ENCODE data around the gene FAM227B. TPM values are rescaled to one million over a fixed set of nuclear protein-coding genes. Genes with fewer than 3 reads are reported as not detected.
"Not testable (repeated sequence)": the region's sequence is repeated elsewhere in the genome, so short reads cannot be mapped to it uniquely, and the experiment has no call there.

FAM227B gene
- total RNA-seq, 1 donor from 2014 or later, result 2.6 TPM

- no peak for ATAC-seq
These were observed 127.8 kb downstream of the FAM227B start for GRCh38 chr15:49492830-49493229.

GRCh38 chr15:49492151-49492550, 128.5 kb downstream of the FAM227B start:
- no peak for ATAC-seq

DNA sequence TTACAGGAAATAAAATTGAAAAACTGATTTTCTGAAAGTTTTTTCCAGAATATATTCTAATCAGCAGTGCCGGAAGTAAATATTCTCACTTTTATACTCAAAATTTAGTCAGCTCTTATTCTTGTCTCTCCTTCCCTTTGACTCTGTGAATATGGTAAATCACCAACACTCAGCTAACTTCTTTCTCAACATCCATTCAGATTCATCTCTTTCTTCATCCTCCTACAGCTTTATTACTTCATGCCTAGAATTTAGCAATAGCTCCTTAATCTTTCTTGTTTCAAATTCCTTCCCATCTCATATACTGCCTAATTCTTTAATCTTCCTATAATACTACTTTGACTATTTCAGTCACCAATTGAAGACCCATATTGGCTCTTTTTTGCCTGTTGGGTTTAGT, 129.7 kb downstream of the FAM227B start:
- no peak for ATAC-seq

GRCh38 chr15:49485401-49485800, 135.2 kb downstream of the FAM227B start:
- ATAC-seq, result not testable (repeated sequence)

DNA sequence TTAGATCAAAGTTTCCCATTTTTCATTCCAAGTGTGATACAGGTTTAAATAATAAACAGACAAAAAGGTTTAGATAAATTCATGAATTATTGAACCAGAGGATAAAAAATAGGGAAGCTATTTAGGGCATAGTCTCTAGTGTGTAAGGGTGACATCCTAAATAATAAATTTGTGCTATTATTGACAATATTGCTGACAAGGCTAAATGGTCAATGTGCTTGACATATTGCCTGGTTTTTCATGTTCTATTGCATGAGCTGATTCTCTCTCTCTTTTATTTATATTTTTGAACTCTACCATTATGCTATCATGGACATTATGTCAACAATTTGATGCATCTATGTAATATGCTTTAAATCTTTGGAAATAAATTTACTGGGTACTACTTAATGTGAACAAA, 141.6 kb downstream of the FAM227B start:
- not testable (repeated sequence) for ATAC-seq

GRCh38 chr15:49478021-49478420, 142.6 kb downstream of the FAM227B start:
- ATAC-seq, result not testable (repeated sequence)

DNA sequence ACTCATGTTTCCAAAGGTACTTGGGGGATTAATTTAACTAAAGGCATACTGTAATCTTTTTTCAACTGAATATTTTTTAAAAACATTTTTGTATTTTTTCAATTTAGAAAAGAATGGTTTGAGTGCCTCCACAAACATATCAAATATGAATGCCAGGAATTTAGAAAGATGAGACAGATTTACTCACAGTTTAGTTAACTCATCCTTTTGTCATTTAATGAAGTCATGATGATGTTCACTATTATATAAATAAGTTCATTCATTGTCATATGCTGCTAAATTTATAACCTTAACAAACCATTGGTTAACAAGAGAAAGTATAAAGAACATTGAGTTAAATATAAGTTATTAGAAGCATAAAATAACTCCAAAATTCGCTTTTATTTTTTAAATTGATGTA, 147.6 kb downstream of the FAM227B start:
- no peak for ATAC-seq

DNA sequence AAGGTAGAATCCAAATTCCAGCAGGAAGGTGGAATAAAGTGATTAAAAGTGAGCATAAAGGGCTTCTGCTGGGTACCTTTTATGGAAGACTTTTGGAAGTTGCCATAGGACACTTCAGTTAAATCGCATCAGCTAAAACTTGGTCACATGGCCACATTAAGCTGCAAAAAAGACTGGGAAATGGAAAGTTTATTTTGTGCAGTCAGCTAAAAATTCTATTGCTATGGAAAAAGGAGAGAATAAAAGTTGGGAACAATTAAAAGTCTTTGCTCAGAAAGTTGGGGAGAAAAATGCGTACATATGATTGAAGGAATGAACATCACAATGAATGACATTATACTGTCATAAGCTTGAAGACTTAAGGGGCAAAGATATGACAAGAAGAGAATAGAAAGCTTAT, 148.3 kb downstream of the FAM227B start:
- no peak for ATAC-seq

DNA sequence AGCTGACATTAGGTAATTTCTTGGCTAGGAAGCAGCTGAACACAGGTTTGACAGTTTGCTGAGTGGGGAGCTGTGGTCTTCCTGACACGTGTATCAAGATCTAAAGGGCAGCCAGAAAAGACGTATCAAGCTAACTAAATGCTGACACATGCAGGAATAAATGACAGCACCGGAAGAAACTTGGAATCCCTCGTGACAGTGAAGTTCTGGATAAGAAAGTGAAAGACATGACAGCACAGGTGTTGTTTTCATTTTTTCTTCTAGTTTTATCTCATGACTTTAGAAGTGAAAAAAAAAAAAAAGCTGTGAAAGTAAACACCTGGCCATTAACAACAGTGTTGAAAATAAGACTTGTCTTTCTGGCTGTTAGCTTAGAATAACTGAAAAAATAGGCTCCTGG, 148.9 kb downstream of the FAM227B start:
- no peak for ATAC-seq

GRCh38 chr15:49471248-49471647, 149.4 kb downstream of the FAM227B start:
- not testable (repeated sequence) for ATAC-seq

- no peak for ATAC-seq
These were observed 152.2 kb downstream of the FAM227B start for GRCh38 chr15:49468481-49468839.

DNA sequence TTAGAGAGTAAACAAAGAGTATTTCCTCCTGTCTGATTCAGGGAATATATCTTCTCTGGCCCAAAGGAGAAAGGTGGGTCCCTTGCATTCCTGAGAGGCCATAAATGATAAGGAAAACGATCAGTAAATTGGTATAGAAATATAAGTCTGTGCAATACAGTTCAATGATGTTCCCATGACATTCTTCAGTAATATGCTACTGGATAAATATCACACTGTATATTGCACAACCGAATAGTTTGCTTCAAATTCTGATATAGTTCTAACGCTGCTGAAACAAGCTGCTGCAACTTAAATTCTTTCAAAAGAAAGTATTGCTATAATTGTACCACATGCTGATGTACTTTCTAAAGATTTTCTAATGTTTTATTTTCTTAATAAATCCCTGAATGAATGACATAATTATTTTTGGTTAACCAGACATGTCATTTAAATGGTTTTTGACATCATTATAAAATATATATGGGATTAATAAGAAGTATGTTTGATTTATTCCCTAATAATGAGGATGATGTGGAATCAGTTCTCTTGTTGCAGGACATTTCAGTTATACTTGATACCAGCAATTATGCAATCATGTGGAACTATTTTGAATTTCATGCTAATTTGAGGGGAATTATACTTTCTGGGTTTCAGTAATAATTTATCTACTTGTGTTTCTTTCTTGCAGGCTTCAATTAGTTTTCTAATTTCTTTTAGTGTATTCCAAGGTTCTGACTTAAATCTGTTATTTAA, 152.7 kb downstream of the FAM227B start:
- no peak for ATAC-seq

GRCh38 chr15:49466119-49466518, 154.5 kb downstream of the FAM227B start:
- ATAC-seq, result no peak

DNA sequence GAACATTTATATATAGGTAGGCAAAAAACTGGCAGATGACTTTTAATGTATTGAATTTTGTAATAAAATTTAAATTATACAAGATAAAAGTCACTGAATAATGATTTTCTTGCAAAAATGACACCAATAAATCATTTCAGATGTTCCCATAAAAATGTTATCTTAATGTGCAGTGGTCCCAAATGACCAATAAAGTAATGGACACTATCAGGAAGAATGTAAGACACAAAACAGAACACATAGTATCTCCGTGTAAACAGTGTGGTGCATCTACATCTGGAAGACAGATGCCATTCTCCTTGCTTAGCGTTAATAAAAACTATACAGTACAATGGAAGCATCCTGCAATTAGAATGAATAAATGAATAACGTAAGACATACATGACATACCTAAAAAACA, 156.1 kb downstream of the FAM227B start:
- ATAC-seq, result no peak

- ATAC-seq, result no peak
These were observed 158.3 kb downstream of the FAM227B start for GRCh38 chr15:49462232-49462844.

DNA sequence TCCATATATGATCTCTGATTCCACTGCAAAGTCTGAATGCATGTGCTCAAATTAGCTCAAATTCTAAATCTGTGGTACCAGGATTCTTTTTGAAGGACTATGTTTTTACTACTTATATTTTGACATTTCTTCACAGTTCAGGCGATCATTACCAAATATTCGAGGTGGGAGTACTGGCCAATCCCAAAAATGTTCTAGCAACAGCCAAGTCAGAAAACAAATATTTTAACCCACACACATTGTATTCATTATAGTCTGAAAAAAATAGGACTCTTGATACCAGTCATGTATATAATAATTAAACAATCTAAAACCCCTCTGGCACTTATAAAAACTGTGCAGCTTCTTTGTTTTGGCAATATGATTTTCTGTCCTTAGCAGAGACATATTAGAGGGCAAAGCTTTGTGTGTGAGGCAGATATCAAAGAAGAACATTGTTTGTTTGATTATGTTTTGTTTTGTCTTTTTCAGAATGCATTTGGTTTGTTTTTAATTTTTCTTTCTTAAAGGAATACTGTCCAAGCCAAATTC, 160.1 kb downstream of the FAM227B start:
- no peak for ATAC-seq

GRCh38 chr15:49458145-49458544, 162.5 kb downstream of the FAM227B start:
- no peak for ATAC-seq

GRCh38 chr15:49456166-49456565, 164.5 kb downstream of the FAM227B start:
- no peak for ATAC-seq

GRCh38 chr15:49452595-49452994, 168.0 kb downstream of the FAM227B start:
- ATAC-seq, result no peak

DNA sequence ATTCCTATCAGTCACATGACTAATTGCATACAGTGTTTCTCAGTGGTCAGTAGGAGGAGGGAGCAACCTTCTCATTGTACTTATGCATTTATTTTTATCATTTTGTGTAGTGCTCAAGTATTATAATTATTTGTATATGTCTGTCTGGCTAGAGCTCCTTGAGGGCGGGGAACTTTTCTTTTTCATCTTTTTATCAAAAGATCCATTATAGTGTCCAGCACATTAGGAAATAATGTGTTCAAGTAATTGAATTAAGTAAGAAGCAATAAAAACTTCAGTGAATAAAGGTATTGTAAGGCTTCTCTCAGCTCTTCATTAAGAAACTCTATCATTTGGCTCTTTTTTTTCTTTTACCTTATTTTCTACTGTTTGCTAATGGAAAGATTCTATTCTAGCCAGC, 178.8 kb downstream of the FAM227B start:
- no peak for ATAC-seq

- no peak for ATAC-seq
These were observed 179.3 kb downstream of the FAM227B start for GRCh38 chr15:49441356-49441755.

DNA sequence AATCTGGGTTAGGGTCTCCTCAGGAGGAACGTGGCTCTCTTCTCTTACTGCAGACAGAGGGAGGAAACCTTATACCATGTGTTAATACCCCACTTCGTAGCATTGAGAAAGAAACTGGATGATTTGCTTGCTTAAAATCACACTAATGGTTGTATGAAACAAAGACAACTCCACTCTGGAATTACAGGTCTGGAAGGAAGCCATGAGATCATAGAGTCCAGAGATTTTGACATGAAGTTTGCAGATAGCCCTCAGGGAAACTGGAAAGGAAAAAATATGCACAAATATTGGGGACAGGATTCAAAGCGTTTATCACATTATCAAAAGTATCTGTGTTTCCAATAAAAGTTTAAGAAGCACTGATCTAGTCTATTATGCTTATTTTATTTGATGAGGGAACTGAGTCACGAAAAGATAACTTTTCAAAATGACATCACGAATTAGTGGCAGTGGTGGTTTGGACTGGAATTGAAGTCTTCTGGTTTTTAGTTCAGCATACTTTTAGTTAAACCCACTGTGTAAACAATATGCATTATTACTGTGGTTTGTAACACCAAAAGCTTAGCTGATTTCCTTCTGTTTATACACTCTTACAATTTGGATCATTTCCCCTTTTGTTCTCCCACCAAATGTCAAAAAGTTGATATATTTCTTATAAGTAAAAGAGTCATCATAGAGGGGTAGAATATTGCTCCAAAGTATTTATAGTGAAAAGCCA, 180.8 kb downstream of the FAM227B start:
- no peak for ATAC-seq

DNA sequence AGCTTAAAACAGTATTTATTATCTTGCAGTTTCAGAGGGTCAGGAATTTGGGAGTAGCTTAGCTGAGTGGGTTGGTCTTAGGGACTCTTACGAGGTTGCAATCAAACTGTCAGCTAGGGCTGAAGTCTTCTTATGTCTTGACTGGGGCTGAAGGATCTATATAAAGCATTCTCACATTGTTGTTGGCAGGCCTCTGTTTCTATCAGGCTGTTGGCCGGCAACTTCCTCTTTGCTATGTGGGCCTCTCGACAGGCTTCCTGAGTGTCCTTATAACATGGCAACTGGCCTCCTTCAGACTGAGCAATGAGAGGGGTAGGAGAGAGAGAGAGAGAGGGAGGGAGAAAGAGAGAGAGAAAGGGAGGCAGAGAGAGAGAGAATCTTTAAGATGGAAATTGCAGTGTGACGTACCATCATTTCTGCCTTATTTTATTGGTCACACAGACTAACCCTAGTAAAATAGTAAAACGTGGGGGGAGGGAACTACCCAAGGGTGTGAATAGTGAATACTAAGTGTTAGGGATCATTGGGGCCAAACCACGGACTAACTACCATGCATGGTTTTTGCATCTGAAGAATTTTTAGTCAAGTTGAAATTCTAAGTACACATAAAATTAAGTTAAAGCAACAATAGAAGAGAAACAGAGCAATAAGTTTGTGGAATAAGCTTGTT, 181.5 kb downstream of the FAM227B start:
- no peak for ATAC-seq

All from esophagus mucosa (tissue), 1 donor.